H9 (cell line): ENCODE data around the gene ABHD14A. TPM values are rescaled to one million over a fixed set of nuclear protein-coding genes. Genes with fewer than 3 reads are reported as not detected.

Source experiments
- DNase-seq: peaks from one replicate; pipeline ENCODE4 v3.0.0-alpha.2; 2017
- H2AFZ ChIP-seq: one replicate; pipeline ENCODE4 v1.6.1; 2013; ENCODE audit warnings: mild to moderate bottlenecking, low read length, control low read depth, moderate library complexity
- H2AK5ac ChIP-seq: 2 replicates; pipeline ENCODE4 v1.6.1; 2013; ENCODE audit warnings: low read length, control low read depth, mixed read lengths; ENCODE audit not compliant: insufficient read length
- H2BK120ac ChIP-seq: one replicate; pipeline ENCODE4 v1.6.1; 2013; ENCODE audit warnings: low read depth, mild to moderate bottlenecking, low read length, control low read depth, inconsistent platforms; ENCODE audit not compliant: poor library complexity, severe bottlenecking
- H2BK12ac ChIP-seq: 2 replicates; pipeline ENCODE4 v1.6.1; 2013; ENCODE audit warnings: low read length, control low read depth, mixed read lengths, low read depth; ENCODE audit not compliant: insufficient read length
- H2BK15ac ChIP-seq: 2 replicates; pipeline ENCODE4 v1.6.1; 2013; ENCODE audit warnings: low read depth, low read length, control low read depth
- H2BK20ac ChIP-seq: one replicate; pipeline ENCODE4 v1.6.1; 2013; ENCODE audit warnings: low read depth, mild to moderate bottlenecking, low read length, control low read depth, inconsistent platforms; ENCODE audit not compliant: poor library complexity, severe bottlenecking
- H2BK5ac ChIP-seq: 2 replicates; pipeline ENCODE4 v1.6.1; 2013; ENCODE audit warnings: low read length, control low read depth, mixed read lengths; ENCODE audit not compliant: insufficient read length
- H3K14ac ChIP-seq: 2 replicates; pipeline ENCODE4 v1.6.1; 2013; ENCODE audit warnings: low read length, control low read depth; ENCODE audit not compliant: insufficient read depth
- H3K18ac ChIP-seq: 2 replicates; pipeline ENCODE4 v1.6.1; 2013; ENCODE audit warnings: low read depth, mild to moderate bottlenecking, mixed read lengths, low read length, control low read depth; ENCODE audit not compliant: insufficient read length
- H3K23ac ChIP-seq: 2 replicates; pipeline ENCODE4 v1.6.1; 2013; ENCODE audit warnings: low read length, control low read depth, mixed read lengths, low read depth; ENCODE audit not compliant: insufficient read length
- H3K23me2 ChIP-seq: 2 replicates; pipeline ENCODE4 v1.6.1; 2013; ENCODE audit warnings: low read depth, mild to moderate bottlenecking, mixed read lengths, low read length, control low read depth; ENCODE audit not compliant: insufficient read length, poor library complexity, severe bottlenecking
- H3K27ac ChIP-seq: 2 replicates; pipeline ENCODE4 v1.5.1; 2013; ENCODE audit warnings: low read length, control low read depth, mixed read lengths, low read depth; ENCODE audit not compliant: insufficient read length
- H3K27me3 ChIP-seq: 2 replicates; pipeline ENCODE4 v1.6.1; 2013; ENCODE audit warnings: low read length, control low read depth, inconsistent platforms; ENCODE audit not compliant: insufficient read depth
- H3K4ac ChIP-seq: 2 replicates; pipeline ENCODE4 v1.6.1; 2013; ENCODE audit warnings: low read depth, mild to moderate bottlenecking, control low read depth, inconsistent platforms, low read length, moderate library complexity
- H3K4me1 ChIP-seq: 2 replicates; pipeline ENCODE4 v1.6.1; 2013; ENCODE audit warnings: low read length, control low read depth, inconsistent platforms; ENCODE audit not compliant: insufficient read depth
- H3K4me2 ChIP-seq: 2 replicates; pipeline ENCODE4 v1.6.1; 2013; ENCODE audit warnings: low read length, control low read depth, mixed read lengths; ENCODE audit not compliant: insufficient read length, insufficient read depth
- H3K56ac ChIP-seq: 2 replicates; pipeline ENCODE4 v1.6.1; 2013; ENCODE audit warnings: low read depth, mild to moderate bottlenecking, mixed read lengths, low read length, control low read depth; ENCODE audit not compliant: insufficient read length
- H3K79me1 ChIP-seq: 2 replicates; pipeline ENCODE4 v1.6.1; 2013; ENCODE audit warnings: low read depth, mild to moderate bottlenecking, moderate library complexity, low read length, control low read depth, inconsistent platforms; ENCODE audit not compliant: insufficient read depth, poor library complexity, severe bottlenecking
- H3K79me2 ChIP-seq: 2 replicates; pipeline ENCODE4 v1.6.1; 2013; ENCODE audit warnings: low read length, control low read depth, inconsistent platforms; ENCODE audit not compliant: insufficient read depth
- H3K9ac ChIP-seq: 2 replicates; pipeline ENCODE4 v1.6.1; 2013; ENCODE audit warnings: low read length, control low read depth, mixed read lengths; ENCODE audit not compliant: insufficient read length; ENCODE audit errors: extremely low read depth
- H3K9me3 ChIP-seq: one replicate; pipeline ENCODE4 v1.6.1; 2013; ENCODE audit warnings: low read depth, low read length, inconsistent platforms; ENCODE audit not compliant: control insufficient read depth
- H3T11ph ChIP-seq: one replicate; pipeline ENCODE4 v1.6.1; 2013; ENCODE audit warnings: mild to moderate bottlenecking, low read length, control low read depth, inconsistent platforms
- H4K20me1 ChIP-seq: one replicate; pipeline ENCODE4 v1.6.1; 2013; ENCODE audit not compliant: control insufficient read depth, insufficient read length, insufficient read depth
- H4K5ac ChIP-seq: 2 replicates; pipeline ENCODE4 v1.6.1; 2013; ENCODE audit warnings: low read depth, mild to moderate bottlenecking, mixed read lengths, low read length, control low read depth; ENCODE audit not compliant: insufficient read length
- H4K8ac ChIP-seq: replicated peaks from 2 replicates; pipeline ENCODE4 v1.6.1; 2013; ENCODE audit warnings: low read length, control low read depth, mixed read lengths, low read depth; ENCODE audit not compliant: insufficient read length
- H4K91ac ChIP-seq: 2 replicates; pipeline ENCODE4 v1.6.1; 2013; ENCODE audit warnings: low read depth, mild to moderate bottlenecking, moderate library complexity, mixed read lengths, low read length, control low read depth; ENCODE audit not compliant: insufficient read length
- H3K27ac Mint-ChIP-seq, 3 experiments: 2 replicates in 2 of 3; 3 replicates in 1 of 3; pipeline ENCODE4 v1.8.0; 2020 to 2021; ENCODE audit warnings: mixed read lengths in 3 of 3, mild to moderate bottlenecking in 1 of 3, moderate library complexity in 1 of 3
- H3K27me3 Mint-ChIP-seq: 2 replicates; pipeline ENCODE4 v1.8.0; 2021; ENCODE audit warnings: low read depth, mild to moderate bottlenecking, moderate library complexity, mixed read lengths
- H3K36me3 Mint-ChIP-seq, 3 experiments: 2 replicates in 2 of 3; 3 replicates in 1 of 3; pipeline ENCODE4 v1.8.0; 2020 to 2021; ENCODE audit warnings: low read depth in 3 of 3, mixed read lengths in 3 of 3; ENCODE audit not compliant: insufficient read depth in 1 of 3
- H3K4me1 Mint-ChIP-seq, 2 experiments: 2 replicates each; pipeline ENCODE4 v1.8.0; 2020; ENCODE audit warnings: mixed read lengths in 2 of 2
- H3K4me3 Mint-ChIP-seq, 2 experiments: 2 replicates in 1 of 2; 3 replicates in 1 of 2; pipeline ENCODE4 v1.8.0; 2020 to 2021; ENCODE audit warnings: mild to moderate bottlenecking in 2 of 2, mixed read lengths in 2 of 2, moderate library complexity in 1 of 2
- H3K9me3 Mint-ChIP-seq, 2 experiments: 2 replicates in 1 of 2; 3 replicates in 1 of 2; pipeline ENCODE4 v1.8.0; 2020; ENCODE audit warnings: mild to moderate bottlenecking in 2 of 2, mixed read lengths in 2 of 2, moderate library complexity in 1 of 2
- CTCF ChIP-seq: fragments of 200-600 bp; sonication (generic); conservative IDR thresholded peaks from 3 replicates; pipeline ENCODE4 v1.8.0; 2021; ENCODE audit warnings: antibody characterized with exemption, mild to moderate bottlenecking
- WGBS: extraction: QIAGEN DNeasy Blood & Tissue Kit; methylation state at CpG from one replicate; pipeline ENCODE4 v1.1.7; 2013; ENCODE audit warnings: missing lambda C conversion rate, low lambda C conversion rate, mixed read lengths; ENCODE audit not compliant: insufficient read length; ENCODE audit errors: extremely low coverage; 5-methylcytosine and 5-hydroxymethylcytosine counted together
- total RNA-seq: library from RNA; stranded (reverse); gene quantifications from 2 replicates; pipeline ENCODE4 v1.2.1, GENCODE V29; 2021

Gene ABHD14A
- total RNA-seq, 1 experiment from 2014 or later: 3.1 TPM

- no peaks in the 10 kb centered on the region for H3K79me2 ChIP-seq
- no peak overlapping the region for H3K4ac ChIP-seq
- H3K27me3 Mint-ChIP-seq: no peaks in the 10 kb centered on the region; the same call in 1 of the 2 replicates
- no peak overlapping the region for H3K4me2 ChIP-seq
- H3K4me1 ChIP-seq: no peaks in the 10 kb centered on the region
- H2BK5ac ChIP-seq: no peak overlapping the region
- H3K9me3 Mint-ChIP-seq: no peaks in the 10 kb centered on the region
- no peak overlapping the region for H3K9ac ChIP-seq
- no peak overlapping the region for H2BK120ac ChIP-seq
- no peak overlapping the region for H4K91ac ChIP-seq
- no peak overlapping the region for H3K14ac ChIP-seq
- no peak for DNase-seq
- no peak overlapping the region for H4K5ac ChIP-seq
- no peaks in the 10 kb centered on the region for H3K9me3 ChIP-seq
- no peak overlapping the region for H2AK5ac ChIP-seq
- no peak overlapping the region for H3K18ac ChIP-seq
- no peak for TF ChIP-seq CTCF
- no peak overlapping the region for H3K56ac ChIP-seq
- H3K27ac Mint-ChIP-seq: no peak overlapping the region
- no peaks in the 10 kb centered on the region for H3K27me3 ChIP-seq
- WGBS: no CpG with 5 or more reads among the region's 13 CpGs
- no peak overlapping the region for H2BK15ac ChIP-seq
- H3K36me3 Mint-ChIP-seq: no peaks in the 10 kb centered on the region
- no peak overlapping the region for H3K23ac ChIP-seq
- peaks cover 5 to 12% of the 10 kb centered on the region in 2 experiments; a peak in 3 of 4 replicates for H3K4me1 Mint-ChIP-seq
- no peaks in the 10 kb centered on the region for H4K20me1 ChIP-seq
- no peak overlapping the region for H3K27ac ChIP-seq
- no peak overlapping the region for H3T11ph ChIP-seq
- H3K4me3 Mint-ChIP-seq: no peak overlapping the region
- no peaks in the 10 kb centered on the region for H3K23me2 ChIP-seq
- no peak overlapping the region for H4K8ac ChIP-seq
- no peaks in the 10 kb centered on the region for H3K79me1 ChIP-seq
- H2AFZ ChIP-seq: no peak overlapping the region
- H2BK12ac ChIP-seq: no peak overlapping the region
- no peak overlapping the region for H2BK20ac ChIP-seq
Observed at GRCh38 chr3:52015438-52016228, 40.8 kb downstream of the ABHD14A start.
